ENCODE data around the gene NCEH1.
A peak's percentile ranks its signal among the peaks of the same experiment; 100 is the strongest.

Gene NCEH1

GRCh38 chr3:172641291-172641690 lies 69.6 kb downstream of the NCEH1 start:
- DNase-seq: no peak

- DNase-seq: no peak
Observed at GRCh38 chr3:172640751-172641150, 70.1 kb downstream of the NCEH1 start.

- DNase-seq: peak; percentile 29
Observed at GRCh38 chr3:172635588-172635987, 75.3 kb downstream of the NCEH1 start.

- DNase-seq: no peak
Observed at GRCh38 chr3:172634948-172635347, 75.9 kb downstream of the NCEH1 start.

GRCh38 chr3:172630316-172630715 lies 80.6 kb downstream of the NCEH1 start:
- no peak for DNase-seq

GRCh38 chr3:172629470-172629869 lies 81.4 kb downstream of the NCEH1 start:
- no peak for DNase-seq

GRCh38 chr3:172627057-172627809 lies 83.6 kb downstream of the NCEH1 start:
- no peak for DNase-seq

GRCh38 chr3:172626021-172626640 lies 84.7 kb downstream of the NCEH1 start:
- DNase-seq: no peak

- no peak for DNase-seq
Observed at GRCh38 chr3:172625404-172625803, 85.5 kb downstream of the NCEH1 start.

- no peak for DNase-seq
Observed at GRCh38 chr3:172624999-172625398, 85.9 kb downstream of the NCEH1 start.

GRCh38 chr3:172622916-172623700 lies 87.8 kb downstream of the NCEH1 start:
- DNase-seq: no peak

GRCh38 chr3:172622156-172622555 lies 88.7 kb downstream of the NCEH1 start:
- no peak for DNase-seq

- no peak for DNase-seq
Observed at GRCh38 chr3:172617976-172618375, 92.9 kb downstream of the NCEH1 start.

- no peak for DNase-seq
Observed at GRCh38 chr3:172617013-172617706, 93.7 kb downstream of the NCEH1 start.

- no peak for DNase-seq
Observed at GRCh38 chr3:172616031-172616461, 94.8 kb downstream of the NCEH1 start.

- DNase-seq: no peak
Observed at GRCh38 chr3:172615296-172615695, 95.6 kb downstream of the NCEH1 start.

GRCh38 chr3:172614340-172615274 lies 96.3 kb downstream of the NCEH1 start:
- no peak for DNase-seq

- DNase-seq: no peak
Observed at GRCh38 chr3:172613845-172614244, 97.0 kb downstream of the NCEH1 start.

- DNase-seq: no peak
Observed at GRCh38 chr3:172612871-172613678, 97.8 kb downstream of the NCEH1 start.

GRCh38 chr3:172609750-172610149 lies 101.1 kb downstream of the NCEH1 start:
- no peak for DNase-seq

- DNase-seq: no peak
Observed at GRCh38 chr3:172608575-172608974, 102.3 kb downstream of the NCEH1 start.
